B cell (primary cell): ENCODE measurements around the gene STIL. TPM values are rescaled to one million over a fixed set of nuclear protein-coding genes. Genes with fewer than 3 reads are reported as not detected.

ENCODE experiments used
- ATAC-seq: fragments of 200-7000 bp; cut with Tn5 transposase; one replicate; pipeline ENCODE4 v1.10.0; 2021; ENCODE audit warnings: low read depth, mild to moderate bottlenecking, moderate number of reproducible peaks, moderate library complexity
- CTCF ChIA-PET: fragments of 350-600 bp; sonication (Branson Sonifier 250); formaldehyde crosslinking; loops from one replicate; lab custom pipeline; 2021; ENCODE audit warnings: antibody characterized with exemption, inconsistent platforms; lab: Charles Lee
- POLR2A ChIA-PET: fragments of 350-600 bp; sonication (Branson Sonifier 250); formaldehyde crosslinking; loops from one replicate; lab custom pipeline; 2021; ENCODE audit warnings: antibody characterized with exemption; lab: Charles Lee
- DNase-seq: peaks from one replicate; pipeline ENCODE4 v3.0.0; 2013
- H2AFZ ChIP-seq: 2 replicates; pipeline ENCODE4 v1.6.1; 2012; ENCODE audit warnings: mild to moderate bottlenecking, low read depth, low read length; ENCODE audit not compliant: insufficient read depth, poor library complexity, severe bottlenecking
- H3K27ac ChIP-seq, 2 donors: 1 replicate in 1 of 2; 2 replicates in 1 of 2; pipeline ENCODE4 v1.5.1; 2012 to 2013; ENCODE audit warnings: low read length in 2 of 2, mild to moderate bottlenecking in 2 of 2, moderate library complexity in 1 of 2
- H3K27me3 ChIP-seq, 4 experiments: fragments of 200-600 bp in 1 of 4; sonication (generic) in 1 of 4; replicated peaks in 1 of 4; 1 replicate in 2 of 4; 2 replicates in 2 of 4; pipeline versions ENCODE4 v1.6.1 to v1.7.0; 2013 to 2016; ENCODE audit warnings: low read length in 3 of 4, mild to moderate bottlenecking in 2 of 4, mixed read lengths in 1 of 4, moderate library complexity in 1 of 4; ENCODE audit not compliant: insufficient read depth in 4 of 4, control insufficient read depth in 3 of 4; ENCODE audit errors: control extremely low read depth in 1 of 4
- H3K36me3 ChIP-seq, 2 experiments: replicated peaks in 1 of 2; 1 replicate in 1 of 2; 2 replicates in 1 of 2; pipeline versions ENCODE4 v1.6.1 to v1.7.1; 2013; ENCODE audit warnings: low read length in 1 of 2; ENCODE audit not compliant: insufficient read depth in 2 of 2, control insufficient read depth in 1 of 2; ENCODE audit errors: control extremely low read depth in 1 of 2, extremely low read depth in 1 of 2
- H3K4me1 ChIP-seq, 2 donors: fragments of 200-600 bp in 1 of 2; sonication (generic) in 1 of 2; 1 replicate in 1 of 2; 2 replicates in 1 of 2; pipeline versions ENCODE4 v1.5.1 to v1.6.1; 2013 to 2017; ENCODE audit warnings: low read length in 2 of 2; ENCODE audit not compliant: control insufficient read depth in 2 of 2, insufficient read depth in 2 of 2
- H3K4me2 ChIP-seq: replicated peaks from 2 replicates; pipeline ENCODE3; 2012; ENCODE audit warnings: mild to moderate bottlenecking, low read depth, low read length; ENCODE audit not compliant: poor library complexity, severe bottlenecking
- H3K4me3 ChIP-seq, 5 experiments: fragments of 200-600 bp in 1 of 5; sonication (generic) in 1 of 5; 1 replicate in 3 of 5; 2 replicates in 2 of 5; pipeline versions ENCODE4 v1.5.1 to v1.7.0; 2011 to 2016; ENCODE audit warnings: low read length in 4 of 5, mild to moderate bottlenecking in 4 of 5, low read depth in 2 of 5, control low read depth in 1 of 5, moderate library complexity in 1 of 5; ENCODE audit not compliant: insufficient read depth in 1 of 5; ENCODE audit errors: control extremely low read depth in 1 of 5, extremely low read depth in 1 of 5
- H3K79me2 ChIP-seq: fragments of 200-600 bp; sonication (generic); one replicate; pipeline ENCODE4 v1.6.0; 2016; ENCODE audit warnings: low read length; ENCODE audit not compliant: control insufficient read depth, insufficient read depth
- H3K9ac ChIP-seq: fragments of 200-600 bp; sonication (generic); 2 replicates; pipeline ENCODE4 v1.6.1; 2017; ENCODE audit warnings: mild to moderate bottlenecking, low read length, moderate library complexity
- H3K9me3 ChIP-seq, 3 donors: one replicate each; pipeline versions ENCODE4 v1.6.1 to v1.7.1; 2013; ENCODE audit warnings: low read length in 2 of 3; ENCODE audit not compliant: control insufficient read depth in 2 of 3, insufficient read depth in 1 of 3; ENCODE audit errors: control extremely low read depth in 1 of 3
- H4K20me1 ChIP-seq: 2 replicates; pipeline ENCODE4 v1.6.0; 2012; ENCODE audit warnings: mild to moderate bottlenecking, low read length; ENCODE audit not compliant: insufficient read depth, control insufficient read depth, poor library complexity, severe bottlenecking
- H3K27ac Mint-ChIP-seq: one replicate; pipeline ENCODE4 v1.8.0; 2021; ENCODE audit warnings: mixed read lengths
- H3K27me3 Mint-ChIP-seq: one replicate; pipeline ENCODE4 v1.8.0; 2021; ENCODE audit warnings: mixed read lengths
- H3K4me1 Mint-ChIP-seq: one replicate; pipeline ENCODE4 v1.8.0; 2021; ENCODE audit warnings: mixed read lengths
- H3K4me3 Mint-ChIP-seq: one replicate; pipeline ENCODE4 v1.8.0; 2021; ENCODE audit warnings: mixed read lengths
- H3K9me3 Mint-ChIP-seq: one replicate; pipeline ENCODE4 v1.8.0; 2022; ENCODE audit warnings: mixed read lengths; ENCODE audit not compliant: insufficient read depth
- CTCF ChIP-seq: fragments of 200-600 bp; IDR thresholded peaks from one replicate; pipeline ENCODE4 v1.8.0; 2022; ENCODE audit warnings: antibody characterized with exemption, mild to moderate bottlenecking
- EZH2 ChIP-seq: IDR thresholded peaks from 2 replicates; pipeline ENCODE4 v1.6.1; 2012; ENCODE audit warnings: borderline replicate concordance, low read depth, mild to moderate bottlenecking, moderate library complexity, low read length; ENCODE audit not compliant: insufficient read depth, poor library complexity, severe bottlenecking
- WGBS: methylation state at CpG from one replicate; pipeline ENCODE4 v1.1.5; 2013; ENCODE audit warnings: missing lambda C conversion rate; ENCODE audit not compliant: insufficient coverage; 5-methylcytosine and 5-hydroxymethylcytosine counted together
- intact Hi-C: fragments of 100-400 bp; cut with micrococcal nuclease; formaldehyde crosslinking; loops from one replicate; pipeline ENCODE4 v1.10.0; 2022
- polyA plus RNA-seq: library from polyadenylated mRNA; depleted of rRNA; stranded (reverse); fragments of >200 nt; gene quantifications from 2 replicates; pipeline ENCODE4 v1.2.3, GENCODE V29; 2012
- total RNA-seq, 2 donors: library from RNA; stranded (reverse); fragments of 120-200 nt in 1 of 2; gene quantifications; 1 replicate in 1 of 2; 2 replicates in 1 of 2; pipeline versions ENCODE4 v1.2.3 to v1.2.4, GENCODE V29; 2013 to 2022

STIL gene
- total and polyA plus RNA-seq, 2 donors (not counting 1 experiment from before 2014, with no cell fraction given), result 0.79 to 1.8 TPM

- POLR2A ChIA-PET, result no interaction called here
- H3K4me1 ChIP-seq, result no peaks in the 10 kb centered on the region
- no peak overlapping the region for H2AFZ ChIP-seq
- intact Hi-C loops, result no loop called here
- H3K36me3 ChIP-seq, result no peaks in the 10 kb centered on the region
- CTCF ChIA-PET, result no interaction called here
- WGBS, result 92% methylated on average over 4 of the region's 4 CpGs
- Mint-ChIP-seq H3K27ac (no peak overlapping the region), H3K4me3 (no peak overlapping the region), H3K4me1 (no peaks in the 10 kb centered on the region), H3K27me3 (peaks cover 3% of the 10 kb centered on the region), H3K9me3 (no peaks in the 10 kb centered on the region)
- H3K9me3 ChIP-seq, result no peaks in the 10 kb centered on the region
- no peak for TF ChIP-seq CTCF
- no peak for TF ChIP-seq EZH2
- H3K27ac ChIP-seq, result no peak overlapping the region
- DNase-seq, result no peak
- no peak overlapping the region for H3K4me3 ChIP-seq
- no peak overlapping the region for H3K9ac ChIP-seq
- ATAC-seq, result no peak
- no peaks in the 10 kb centered on the region for H4K20me1 ChIP-seq
- H3K79me2 ChIP-seq, result no peaks in the 10 kb centered on the region
- no peak overlapping the region for H3K4me2 ChIP-seq
- H3K27me3 ChIP-seq, result peaks cover 0 to 28% (median 9%) of the 10 kb centered on the region in 4 experiments
These were observed 94.9 kb downstream of the STIL start for GRCh38 chr1:47219001-47219400.

- Histone ChIP-seq H3K9me3 (no peaks in the 10 kb centered on the region), H3K36me3 (no peaks in the 10 kb centered on the region), H3K79me2 (no peaks in the 10 kb centered on the region), H2AFZ (no peak overlapping the region), H3K4me1 (no peaks in the 10 kb centered on the region), H3K4me3 (no peak overlapping the region), H4K20me1 (no peaks in the 10 kb centered on the region), H3K27ac (no peak overlapping the region), H3K4me2 (no peak overlapping the region), H3K27me3 (peaks cover 0 to 8% (median 0%) of the 10 kb centered on the region in 4 experiments), H3K9ac (no peak overlapping the region)
- Mint-ChIP-seq H3K9me3 (no peaks in the 10 kb centered on the region), H3K4me3 (no peak overlapping the region), H3K27ac (no peak overlapping the region), H3K27me3 (peaks cover 3% of the 10 kb centered on the region), H3K4me1 (no peaks in the 10 kb centered on the region)
- intact Hi-C loops, result no loop called here
- TF ChIP-seq EZH2, result no peak
- no peak for TF ChIP-seq CTCF
- ChIA-PET CTCF (no interaction called here), POLR2A (no interaction called here)
- ATAC-seq (no peak), DNase-seq (no peak)
- 96% methylated on average over 10 of the region's 12 CpGs for WGBS
These were observed 97.5 kb downstream of the STIL start for GRCh38 chr1:47216278-47217059.
